GM10248 (cell line): ENCODE measurements around the gene STEAP3.

Experiments
- CTCF ChIA-PET: fragments of 300-600 bp; sonication (Branson Sonifier 250); formaldehyde crosslinking; extraction: SDS; loops from one replicate; lab custom pipeline; 2021; ENCODE audit warnings: antibody characterized with exemption; lab: Yijun Ruan, JAX
- POLR2A ChIA-PET: fragments of 350-650 bp; sonication (Branson Sonifier 250); formaldehyde crosslinking; extraction: SDS; loops from one replicate; lab custom pipeline; 2020; ENCODE audit warnings: antibody characterized with exemption; lab: Yijun Ruan, JAX
- DNase-seq: peaks from one replicate; pipeline ENCODE4 v3.0.0; 2012; ENCODE audit errors: extremely low spot score
- CTCF ChIP-seq: IDR thresholded peaks from 2 replicates; pipeline ENCODE4 v1.5.1; 2012; ENCODE audit warnings: mild to moderate bottlenecking, low read depth; ENCODE audit errors: extremely low read depth, missing control alignments, control extremely low read depth

The STEAP3 gene

GRCh38 chr2:119233326-119234020, 9.8 kb downstream of the STEAP3 start:
- ChIA-PET CTCF (interaction anchor here (0.6 to 4.5 kb wide), 8 partner anchors 10 to 58 kb away, joined by 3 to 21 read pairs (median 4); no protein-coding TSS in a partner anchor), POLR2A (no interaction called here)
- TF ChIP-seq CTCF: no peak
- peak; percentile 64 for DNase-seq

DNA sequence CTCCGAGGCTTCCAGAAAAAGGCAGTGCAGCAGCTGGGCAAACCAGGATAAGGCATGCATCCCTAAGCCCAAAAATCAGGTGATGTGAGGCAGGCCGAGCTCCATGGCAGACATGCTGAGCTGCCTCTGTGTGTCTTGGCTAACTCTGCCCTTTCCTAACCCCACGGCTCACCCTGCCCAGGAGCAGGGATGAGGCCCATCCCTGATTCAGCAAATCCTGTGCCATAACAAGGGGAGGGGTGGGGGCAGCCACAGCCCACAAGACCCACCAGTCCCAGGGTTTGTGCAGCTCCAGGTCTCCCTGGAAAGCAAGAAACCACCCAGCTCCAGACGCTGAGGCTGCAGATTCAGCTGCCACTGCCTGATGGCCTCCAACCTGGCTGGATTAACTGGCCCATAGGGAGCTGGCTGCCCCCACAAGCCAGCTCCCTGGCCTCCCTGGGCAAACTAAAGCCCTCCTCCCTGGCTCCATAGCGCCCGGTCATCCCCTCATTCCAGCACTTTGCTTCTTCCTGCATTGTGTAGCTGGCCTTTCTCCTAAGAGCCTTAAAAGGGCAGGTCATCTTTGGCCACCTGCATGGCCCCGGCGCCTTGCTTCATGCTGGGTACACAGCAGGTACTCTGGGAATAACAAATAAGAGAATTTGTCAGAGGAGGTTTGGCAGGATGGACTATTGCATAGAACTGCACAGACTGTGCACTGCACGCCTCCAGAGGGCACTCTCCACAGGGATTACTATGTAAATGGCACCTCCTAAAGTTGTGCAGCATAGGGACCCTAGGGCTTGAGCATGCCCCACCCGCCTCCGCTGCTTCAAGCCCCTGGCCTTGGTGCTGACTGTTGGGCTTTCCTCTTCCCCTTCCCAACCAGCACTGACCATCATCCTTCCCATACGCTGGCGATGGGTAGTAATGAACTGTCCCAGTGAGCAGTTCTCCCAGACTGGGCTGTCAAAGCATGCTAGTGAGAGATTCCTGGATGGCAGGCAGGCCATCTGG, 10.7 kb downstream of the STEAP3 start:
- ChIA-PET POLR2A (interaction anchor here (0.7 kb wide), 1 partner anchor 32 kb away, joined by 3 read pairs; no protein-coding TSS in a partner anchor), CTCF (interaction anchor here (0.9 to 4.5 kb wide), 10 partner anchors 9 to 78 kb away, joined by 3 to 21 read pairs (median 4); no protein-coding TSS in a partner anchor)
- DNase-seq: no peak
- TF ChIP-seq CTCF: peak; percentile 31

GRCh38 chr2:119236796-119237195, 13.2 kb downstream of the STEAP3 start:
- no peak for TF ChIP-seq CTCF
- DNase-seq: no peak
- ChIA-PET POLR2A (no interaction called here), CTCF (interaction anchor here (1.2 to 1.8 kb wide), 3 partner anchors 8 to 28 kb away, joined by 3 to 7 read pairs (median 4); no protein-coding TSS in a partner anchor)

DNA sequence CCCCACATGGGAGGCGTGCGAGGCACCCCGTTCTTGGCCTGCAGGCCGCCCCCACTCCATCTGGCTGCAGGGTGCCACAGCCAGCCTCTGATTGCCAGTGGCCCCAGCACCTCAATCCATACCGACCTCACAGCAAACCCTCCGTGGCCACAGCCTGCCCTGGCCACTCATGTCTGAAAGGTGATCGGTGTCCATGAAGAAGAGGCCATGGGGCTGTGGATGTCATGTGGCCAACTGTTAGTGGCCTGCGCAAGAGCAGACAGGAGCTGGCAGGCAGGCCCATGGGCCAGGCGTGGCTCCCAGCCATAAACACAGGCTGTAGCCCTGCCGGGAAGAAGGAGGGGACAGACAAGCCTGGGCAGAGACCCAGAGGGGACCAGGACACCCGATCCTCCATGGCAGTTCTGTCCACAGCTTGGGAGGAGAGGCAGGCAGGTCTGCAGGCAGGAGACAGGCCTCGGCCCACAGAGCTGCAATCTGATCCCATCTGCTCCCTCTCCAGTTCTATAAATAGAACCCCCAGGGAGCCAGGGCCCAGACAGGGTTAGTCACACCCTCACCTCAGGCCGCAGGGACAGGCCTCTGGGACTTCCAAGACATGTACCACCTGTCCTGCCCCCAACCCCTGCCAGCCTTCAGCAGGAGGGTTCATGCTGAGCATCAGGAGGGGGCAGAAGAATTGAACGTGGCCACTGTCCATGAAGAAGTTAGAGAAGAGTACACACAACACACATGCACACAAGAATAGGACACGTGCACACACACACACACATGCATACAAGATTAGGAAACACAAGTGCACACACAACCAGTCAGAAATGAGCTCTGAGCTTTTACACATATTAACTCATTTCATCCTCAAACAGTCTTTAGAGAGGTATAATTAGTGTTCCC, 16.9 kb downstream of the STEAP3 start:
- CTCF ChIA-PET: interaction anchor here (0.9 to 2.1 kb wide), 5 partner anchors 9 to 51 kb away, joined by 3 to 6 read pairs (median 6); no protein-coding TSS in a partner anchor
- no peak for DNase-seq
- TF ChIP-seq CTCF: no peak
- POLR2A ChIA-PET: no interaction called here

DNA sequence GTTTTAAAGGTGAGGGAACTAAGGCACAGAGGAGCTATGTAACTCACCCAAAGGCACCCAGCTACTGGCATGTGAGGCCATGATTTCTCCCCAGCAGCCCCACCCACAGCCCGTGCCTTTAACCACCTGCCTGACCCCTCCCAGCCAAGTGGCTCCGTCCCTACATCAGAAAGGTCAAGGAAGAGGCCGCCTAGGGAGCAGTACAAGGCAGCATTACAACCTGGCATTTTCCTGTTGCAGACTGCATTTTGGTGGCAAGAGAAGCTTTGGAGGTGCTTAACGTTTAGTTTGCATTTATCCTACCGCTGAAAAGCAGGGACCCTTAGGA, 17.5 kb downstream of the STEAP3 start:
- ChIA-PET POLR2A (no interaction called here), CTCF (interaction anchor here (0.9 to 2.1 kb wide), 5 partner anchors 10 to 50 kb away, joined by 3 to 6 read pairs (median 6); no protein-coding TSS in a partner anchor)
- TF ChIP-seq CTCF: no peak
- DNase-seq: no peak
